ENCODE data around the gene THAP12.
"Not testable (repeated sequence)": the region's sequence is repeated elsewhere in the genome, so short reads cannot be mapped to it uniquely, and the experiment has no call there.

Gene THAP12, protein sequence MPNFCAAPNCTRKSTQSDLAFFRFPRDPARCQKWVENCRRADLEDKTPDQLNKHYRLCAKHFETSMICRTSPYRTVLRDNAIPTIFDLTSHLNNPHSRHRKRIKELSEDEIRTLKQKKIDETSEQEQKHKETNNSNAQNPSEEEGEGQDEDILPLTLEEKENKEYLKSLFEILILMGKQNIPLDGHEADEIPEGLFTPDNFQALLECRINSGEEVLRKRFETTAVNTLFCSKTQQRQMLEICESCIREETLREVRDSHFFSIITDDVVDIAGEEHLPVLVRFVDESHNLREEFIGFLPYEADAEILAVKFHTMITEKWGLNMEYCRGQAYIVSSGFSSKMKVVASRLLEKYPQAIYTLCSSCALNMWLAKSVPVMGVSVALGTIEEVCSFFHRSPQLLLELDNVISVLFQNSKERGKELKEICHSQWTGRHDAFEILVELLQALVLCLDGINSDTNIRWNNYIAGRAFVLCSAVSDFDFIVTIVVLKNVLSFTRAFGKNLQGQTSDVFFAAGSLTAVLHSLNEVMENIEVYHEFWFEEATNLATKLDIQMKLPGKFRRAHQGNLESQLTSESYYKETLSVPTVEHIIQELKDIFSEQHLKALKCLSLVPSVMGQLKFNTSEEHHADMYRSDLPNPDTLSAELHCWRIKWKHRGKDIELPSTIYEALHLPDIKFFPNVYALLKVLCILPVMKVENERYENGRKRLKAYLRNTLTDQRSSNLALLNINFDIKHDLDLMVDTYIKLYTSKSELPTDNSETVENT

DNA sequence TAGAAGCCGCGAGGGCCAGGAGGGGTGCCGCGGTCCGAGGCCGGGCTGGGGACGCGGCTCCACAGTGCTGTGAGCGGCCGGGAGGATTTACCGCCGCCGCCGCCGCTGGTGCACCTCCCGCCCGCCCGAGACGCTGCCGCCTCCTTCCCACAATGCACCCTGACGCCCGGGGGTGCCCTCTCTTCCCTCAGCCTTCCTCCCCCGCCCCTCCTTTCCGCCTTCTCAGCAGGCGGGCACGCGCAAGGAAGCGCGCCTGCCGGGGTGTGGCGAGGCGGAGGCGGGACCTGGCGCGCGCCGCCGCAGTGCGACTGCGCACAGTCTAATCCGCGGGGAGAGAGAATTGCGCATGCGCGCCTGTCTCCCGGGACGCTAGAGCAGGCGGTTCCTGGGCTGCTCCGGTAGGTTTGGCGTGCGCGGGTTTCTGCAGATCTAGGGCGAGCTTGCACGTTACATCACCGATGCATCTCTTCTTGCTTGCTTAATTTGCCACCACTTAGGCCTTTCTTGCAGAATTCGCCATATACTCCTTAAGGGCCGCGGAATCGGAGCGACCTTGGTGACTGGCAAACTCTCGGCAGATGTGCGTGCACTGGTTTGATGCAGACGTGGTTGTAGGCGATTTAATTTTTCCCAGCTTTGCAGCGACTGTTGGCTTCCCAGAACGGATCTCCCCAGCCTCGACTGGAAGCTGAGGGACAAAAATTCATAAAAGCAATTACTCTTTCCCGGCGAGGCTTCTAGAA lies at the start of gene THAP12, which contains the start of gene GVQW3:
Gene THAP12, minus strand, starts transcription at position 156 of the 743 bp plus-strand sequence. CDS start 296 bp downstream, outside the sequence.
Gene GVQW3, plus strand, starts transcription at position 347 of the 743 bp plus-strand sequence. CDS start 506 bp downstream, outside the sequence.
- DNase-seq: peak; percentile 96 to 97

DNA sequence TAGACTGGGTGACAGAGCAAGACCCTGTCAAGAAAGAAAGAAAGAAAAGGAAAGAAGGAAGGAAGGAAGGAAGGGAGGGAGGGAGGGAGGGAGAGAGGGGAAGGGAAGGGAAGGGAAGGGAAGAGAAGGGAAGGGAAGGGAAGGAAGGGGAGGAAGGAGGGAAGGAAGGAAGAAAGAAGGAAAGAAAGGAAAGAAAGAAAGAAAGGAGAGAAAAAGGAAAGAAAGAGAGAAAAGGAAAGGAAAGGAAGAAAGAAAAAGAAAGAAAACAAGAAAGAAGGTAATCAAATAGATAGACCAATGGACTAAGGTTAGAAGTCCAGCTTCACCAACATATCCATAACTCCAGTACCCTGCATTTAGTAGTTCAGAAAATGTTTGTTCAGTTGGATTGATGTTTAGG lies 45.7 kb upstream of the THAP12 start:
- DNase-seq: no peak

DNA sequence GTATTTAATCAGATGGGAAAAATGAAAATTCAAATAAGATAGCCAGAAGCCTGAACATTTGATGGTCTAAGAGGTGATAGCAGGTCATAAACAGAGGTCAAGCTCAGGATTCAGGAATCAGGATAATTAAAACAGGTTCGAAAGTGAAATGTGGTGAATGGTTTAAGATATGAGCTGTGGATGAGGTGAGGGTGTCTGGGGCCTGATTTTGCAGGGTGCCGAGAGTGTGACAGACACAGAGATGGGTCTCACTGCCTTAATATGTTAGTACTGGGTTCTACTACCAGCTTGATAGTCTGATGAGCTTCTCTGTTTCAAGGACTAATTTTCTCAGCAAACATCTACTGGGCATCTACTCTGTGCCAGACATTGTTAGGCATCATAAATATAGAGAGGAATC lies 44.0 kb upstream of the THAP12 start:
- no peak for DNase-seq

DNA sequence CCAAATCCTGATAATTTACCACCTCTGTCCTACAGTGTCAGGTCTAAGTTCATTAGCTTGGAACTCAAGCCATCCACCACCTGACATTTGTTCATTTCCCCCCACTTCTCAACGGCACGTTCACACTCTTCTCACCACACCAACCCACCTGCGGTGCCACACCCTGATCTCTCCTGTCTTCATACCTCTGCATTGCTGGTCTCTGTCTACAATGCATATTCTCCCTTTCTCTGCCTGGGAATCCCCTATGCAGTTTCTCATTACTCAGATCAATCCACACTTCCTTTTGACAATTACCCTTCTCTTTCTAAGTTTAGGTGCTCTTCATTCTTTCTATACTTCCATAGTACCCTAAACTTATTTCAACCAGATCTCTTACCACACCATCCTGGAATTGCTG lies 43.4 kb upstream of the THAP12 start:
- DNase-seq: no peak

DNA sequence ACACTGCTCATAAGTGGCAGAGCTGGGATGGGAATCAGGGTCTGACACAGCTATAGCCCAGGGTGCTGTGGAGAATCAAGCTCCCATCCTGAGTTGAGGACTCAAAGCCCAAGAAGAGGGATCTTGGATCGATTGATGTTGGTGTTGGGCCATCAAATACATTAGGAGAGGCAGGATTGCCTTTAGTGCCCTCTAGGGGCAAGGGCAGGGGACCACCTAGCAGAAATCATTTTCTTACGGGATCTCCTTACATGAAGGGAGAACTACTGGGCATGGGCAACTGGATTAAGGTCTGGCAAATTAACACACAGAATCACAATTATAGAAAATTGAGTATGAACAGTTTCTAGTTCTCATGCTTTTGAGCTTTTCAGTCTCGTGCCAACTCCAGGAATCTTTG lies 39.0 kb upstream of the THAP12 start:
- DNase-seq: no peak

DNA sequence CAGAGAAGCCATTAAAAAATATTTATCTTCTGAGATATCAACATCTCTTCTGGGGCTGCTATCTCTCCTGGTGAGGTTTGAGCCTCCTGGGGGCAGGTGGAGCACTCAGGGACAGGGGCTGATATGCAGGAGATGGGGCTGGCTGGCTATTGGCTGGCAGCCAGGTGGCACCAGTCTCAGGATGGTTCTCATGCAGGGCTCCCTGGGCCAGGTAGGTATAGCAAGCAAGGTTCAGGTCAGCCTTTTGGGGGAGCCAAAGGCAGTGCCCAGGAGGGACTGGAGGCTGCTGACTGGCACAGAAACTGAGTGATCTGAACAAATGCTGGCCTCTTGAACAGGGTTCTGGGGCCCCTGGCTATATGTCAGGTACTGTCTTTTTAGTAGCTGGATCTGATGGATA lies 34.1 kb upstream of the THAP12 start:
- DNase-seq: no peak

DNA sequence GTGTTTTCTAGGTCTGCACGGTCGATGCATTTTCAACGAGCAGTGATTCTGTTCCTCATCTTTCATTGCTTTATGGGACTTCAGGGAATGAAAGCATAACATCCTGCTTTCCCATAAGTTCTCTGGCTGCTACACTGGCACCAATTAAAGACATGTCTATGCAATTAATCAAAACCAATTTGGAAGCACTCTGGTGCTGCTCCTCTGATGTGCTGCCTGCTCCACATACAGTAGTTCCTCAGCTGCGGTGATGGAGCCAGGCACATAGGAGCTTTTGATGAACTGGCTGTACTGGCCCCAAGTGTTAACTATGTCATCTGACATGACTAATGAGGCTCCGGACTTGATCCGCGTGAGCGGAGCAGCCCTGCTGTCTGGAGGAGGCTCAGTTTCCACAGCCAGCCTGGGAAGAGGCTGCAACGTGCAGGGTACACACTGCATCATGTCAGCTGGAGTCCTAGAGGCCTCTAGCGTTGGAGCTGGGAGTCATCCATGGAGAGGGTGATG lies 30.0 kb upstream of the THAP12 start:
- no peak for DNase-seq

DNA sequence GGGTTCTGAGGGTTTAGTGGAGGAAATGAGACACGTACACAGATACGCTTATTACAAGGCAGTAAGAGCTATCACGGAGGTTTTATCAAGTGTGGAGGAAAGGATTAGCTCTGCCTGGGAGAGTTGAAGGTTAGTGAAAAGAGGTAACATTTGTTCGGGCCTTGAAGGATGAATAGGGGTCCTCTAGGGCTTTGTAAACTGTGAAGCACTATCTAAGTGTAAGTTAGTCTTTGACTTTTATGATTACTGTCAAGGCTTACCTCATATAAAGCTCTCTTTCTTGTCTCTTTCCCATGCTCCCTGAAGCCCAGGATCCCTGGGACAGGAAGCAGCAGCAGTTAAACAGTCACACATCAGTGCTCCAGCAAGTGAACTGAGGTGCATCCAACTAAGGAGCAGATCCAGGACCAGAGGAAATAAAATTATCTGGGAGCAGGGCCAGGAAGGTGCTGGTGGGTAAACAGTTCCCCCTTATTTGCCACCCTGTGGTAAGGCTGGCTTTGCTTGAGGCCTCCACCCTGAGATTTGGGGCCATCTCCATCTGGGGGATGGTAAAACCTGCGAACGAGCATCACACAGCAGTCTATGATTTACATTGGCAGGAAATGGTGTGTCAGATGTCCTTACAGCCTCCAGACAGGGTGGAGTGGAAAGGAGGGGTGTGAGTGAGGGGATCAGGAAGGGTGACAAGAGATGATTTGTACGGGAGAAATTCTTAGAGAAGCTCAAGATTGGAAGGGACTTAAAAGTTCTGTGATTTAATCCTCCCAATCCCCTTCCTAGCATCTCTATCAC lies 27.4 kb upstream of the THAP12 start:
- no peak for DNase-seq

DNA sequence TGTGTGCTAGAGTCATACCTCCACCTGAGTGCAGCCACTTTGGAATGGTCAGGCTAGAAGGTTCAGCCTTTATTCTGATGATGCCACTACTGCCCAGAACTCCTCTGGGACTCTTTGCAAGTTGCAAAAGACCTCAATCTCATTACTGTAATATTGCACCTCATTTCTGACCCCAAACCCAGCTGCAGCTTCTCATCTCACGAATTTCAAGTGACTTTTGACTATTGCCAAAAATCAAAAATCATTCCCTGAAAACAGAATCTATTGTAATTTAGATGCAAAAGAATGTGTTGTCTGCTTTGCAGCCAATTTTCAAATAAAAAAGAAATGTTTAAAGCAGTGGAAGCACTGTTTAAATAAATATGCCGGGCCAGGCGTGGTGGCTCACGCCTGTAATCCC lies 25.4 kb upstream of the THAP12 start:
- no peak for DNase-seq

DNA sequence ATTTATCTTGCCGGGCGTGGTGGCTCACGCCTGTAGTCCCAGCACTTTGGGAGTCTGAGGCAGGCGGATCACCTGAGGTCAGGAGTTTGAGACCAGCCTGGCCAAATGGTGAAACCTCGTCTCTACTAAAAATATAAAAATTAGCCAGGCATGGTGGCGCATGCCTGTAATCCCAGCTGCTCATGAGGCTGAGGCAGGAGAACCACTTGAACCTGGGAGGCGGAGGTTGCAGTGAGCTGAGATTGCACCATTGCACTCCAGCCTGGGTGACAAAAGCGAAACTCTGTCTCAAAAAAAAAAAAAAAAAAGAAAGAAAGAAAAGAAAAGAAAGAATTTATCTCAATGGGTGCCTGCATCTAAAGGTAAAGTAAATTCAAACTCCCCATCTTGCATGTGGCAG lies 20.6 kb upstream of the THAP12 start:
- DNase-seq: not testable (repeated sequence)

DNA sequence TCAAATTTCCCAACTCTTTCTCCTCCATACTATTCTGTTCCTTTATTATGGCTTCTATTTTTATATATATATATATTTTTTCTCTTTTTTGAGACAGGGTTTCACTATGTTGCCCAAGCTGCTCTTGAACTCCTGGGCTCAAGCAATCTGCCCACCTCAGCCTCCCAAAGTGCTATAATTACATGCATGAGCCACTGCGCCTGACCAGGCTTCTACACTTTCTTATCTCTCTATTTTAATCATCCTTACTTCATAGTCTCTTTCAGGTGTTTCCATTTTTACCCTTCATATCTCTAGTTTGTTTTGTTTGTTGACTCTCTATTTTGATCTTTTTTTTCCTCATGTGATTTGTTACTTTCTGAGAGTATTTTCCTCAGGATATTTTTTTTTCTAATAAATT lies 20.0 kb upstream of the THAP12 start:
- DNase-seq: no peak

DNA sequence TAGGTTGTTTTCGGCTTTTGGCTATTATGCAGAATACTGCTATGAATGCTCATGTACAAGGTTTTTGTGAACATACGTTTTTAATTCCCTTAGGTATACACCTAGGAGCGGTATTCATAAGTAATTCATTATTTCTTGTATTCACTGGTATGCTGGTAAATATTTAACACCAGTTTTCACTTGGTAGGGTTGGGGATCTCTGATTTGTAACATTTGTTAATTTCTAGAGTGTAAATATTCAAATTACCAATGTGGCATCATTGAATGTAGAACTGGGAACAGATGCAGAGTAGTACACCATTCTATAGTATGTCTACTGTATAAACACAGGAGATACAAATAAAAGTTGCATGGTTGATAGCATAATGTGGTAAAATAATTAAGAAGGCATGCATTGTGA lies 16.5 kb upstream of the THAP12 start:
- DNase-seq: no peak

DNA sequence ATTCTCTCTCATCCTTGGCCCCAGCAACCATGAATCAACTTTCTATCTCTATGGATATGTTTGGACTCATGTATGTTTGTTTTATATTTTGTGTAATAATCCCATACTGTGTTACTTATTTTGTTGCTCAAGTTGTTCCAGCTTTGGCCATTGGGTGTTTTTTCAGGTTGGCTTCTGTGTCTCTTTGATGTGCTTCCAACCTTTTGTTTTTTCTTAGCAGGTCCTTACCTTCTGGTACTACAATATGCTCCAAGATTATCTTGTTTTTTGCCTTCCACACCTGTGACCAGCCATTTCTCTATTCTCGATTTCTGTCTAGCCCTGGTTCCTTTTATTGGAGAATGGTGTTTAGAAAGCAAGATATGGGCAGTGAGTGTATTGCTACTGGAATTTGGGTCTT lies 14.4 kb upstream of the THAP12 start:
- no peak for DNase-seq

DNA sequence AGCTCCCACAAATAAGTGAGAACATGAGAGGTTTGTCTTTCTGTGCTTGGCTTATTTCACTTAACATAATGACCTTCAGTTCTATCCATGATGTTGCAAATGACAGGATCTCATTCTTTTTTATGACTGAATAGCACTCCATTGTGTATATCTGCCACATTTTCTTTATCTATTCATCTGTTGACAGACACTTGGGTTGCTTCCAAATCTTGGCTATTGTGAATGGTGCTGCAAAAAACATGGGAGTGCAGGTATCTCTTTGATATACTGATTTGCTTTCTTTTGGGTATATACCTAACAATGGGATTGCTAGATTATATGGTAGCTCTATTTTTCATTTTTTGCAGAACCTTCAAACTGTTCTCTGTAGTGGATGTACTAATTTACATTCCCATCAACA lies 13.5 kb upstream of the THAP12 start:
- no peak for DNase-seq

DNA sequence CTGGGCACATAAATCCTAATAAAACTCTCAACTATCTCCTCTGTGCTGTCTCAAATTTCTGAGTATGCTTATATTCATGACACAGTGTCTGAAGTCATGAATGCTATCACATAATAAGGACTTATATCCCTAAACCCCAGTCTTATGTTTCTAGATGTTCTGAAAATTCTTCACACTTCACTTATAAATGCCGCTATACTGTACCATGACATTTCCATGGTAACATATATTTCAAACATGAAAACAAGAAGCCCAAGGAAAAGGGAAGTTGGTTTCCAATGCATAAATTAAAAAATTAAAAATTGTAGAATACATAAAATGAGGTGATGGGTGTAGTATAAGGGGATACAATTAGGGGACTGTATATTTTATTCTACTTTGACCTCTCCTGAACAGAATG lies 11.9 kb upstream of the THAP12 start:
- DNase-seq: no peak

DNA sequence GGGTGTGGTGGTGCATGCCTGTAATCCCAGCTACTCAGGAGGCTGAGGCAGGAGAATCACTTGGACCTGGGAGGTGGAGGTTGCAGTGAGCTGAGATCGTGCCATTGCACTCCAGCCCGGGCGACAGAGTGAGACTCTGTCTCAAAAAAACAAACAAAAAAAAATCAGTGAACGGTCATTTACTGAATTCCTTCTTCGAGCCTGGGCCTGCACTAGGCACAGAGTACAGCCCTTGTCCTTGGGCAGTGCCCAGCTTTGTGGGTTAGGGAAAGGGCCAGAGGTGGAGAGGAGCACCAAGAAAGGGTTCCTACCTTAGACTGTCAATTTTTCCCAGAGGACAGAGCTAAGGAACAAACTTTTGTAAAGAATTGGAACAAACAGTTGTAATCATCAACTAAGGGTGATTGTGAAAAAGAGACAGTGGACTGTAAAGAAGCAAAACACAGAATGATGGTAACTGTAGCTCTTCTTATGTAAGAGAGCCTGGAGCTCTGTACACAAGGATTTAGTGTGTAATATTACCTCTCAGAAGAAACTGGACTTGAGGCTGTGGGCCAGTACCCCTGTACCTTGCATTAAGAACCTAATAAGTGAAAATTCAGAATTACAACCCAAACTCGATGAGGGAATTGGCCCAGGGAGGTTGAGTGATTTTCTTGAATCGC lies 11.0 kb upstream of the THAP12 start:
- DNase-seq: no peak

DNA sequence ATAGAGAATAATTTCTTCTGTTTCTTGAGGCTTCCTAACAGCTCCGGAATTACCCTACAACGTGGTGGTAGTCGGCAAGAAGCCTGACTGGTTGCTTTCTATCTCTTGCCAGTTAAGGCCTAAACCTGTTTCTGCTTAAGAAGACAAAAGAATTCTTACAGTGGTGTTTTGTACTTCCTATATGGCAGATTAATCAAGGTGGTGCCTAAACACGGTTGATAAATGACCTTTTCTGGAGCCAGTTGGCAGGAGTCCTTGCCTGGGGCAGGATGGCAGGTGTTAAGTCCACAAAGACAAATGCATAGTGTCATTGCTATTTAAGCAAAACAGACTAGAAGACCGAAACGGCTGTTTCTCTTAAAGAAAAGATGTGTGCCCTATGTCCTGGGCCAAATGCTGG lies 10.1 kb upstream of the THAP12 start:
- no peak for DNase-seq

DNA sequence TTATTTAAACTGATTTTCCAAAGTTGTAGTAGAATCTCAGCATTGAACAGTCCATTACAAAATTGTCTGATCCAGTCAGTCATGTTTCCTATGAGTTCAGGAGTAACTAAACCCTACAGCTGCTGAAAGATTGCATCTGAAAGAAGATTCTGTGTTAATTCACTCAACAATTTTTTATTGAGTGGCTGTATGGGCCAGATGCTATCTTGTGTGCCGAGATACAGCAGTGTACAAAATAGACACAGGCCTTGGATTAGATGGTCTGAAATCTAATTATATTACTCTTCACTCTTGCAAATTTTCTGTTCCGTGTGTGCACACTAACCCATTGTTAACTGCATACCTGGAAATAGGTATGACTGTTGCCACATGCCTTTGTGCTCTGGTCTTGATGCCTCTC lies 7.5 kb upstream of the THAP12 start:
- no peak for DNase-seq

DNA sequence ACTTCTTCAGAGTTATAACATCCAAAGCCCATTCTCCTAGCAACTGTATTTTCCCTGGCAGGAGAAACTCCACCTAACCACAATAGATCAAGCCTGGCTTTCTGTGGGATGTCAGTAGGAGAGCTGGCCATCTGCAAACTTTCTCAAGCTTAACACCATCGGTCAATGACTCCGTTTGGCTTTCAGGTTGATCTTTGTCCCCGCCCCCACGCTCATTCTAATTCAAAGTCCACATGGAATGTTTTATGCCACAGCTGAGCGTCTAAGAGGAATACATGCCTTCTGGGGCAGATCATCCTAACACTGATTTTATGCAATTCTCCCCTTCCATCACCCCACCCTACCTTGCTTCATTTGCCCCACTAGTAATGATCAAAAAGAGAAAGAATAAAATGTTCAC lies 5.0 kb upstream of the THAP12 start:
- no peak for DNase-seq

DNA sequence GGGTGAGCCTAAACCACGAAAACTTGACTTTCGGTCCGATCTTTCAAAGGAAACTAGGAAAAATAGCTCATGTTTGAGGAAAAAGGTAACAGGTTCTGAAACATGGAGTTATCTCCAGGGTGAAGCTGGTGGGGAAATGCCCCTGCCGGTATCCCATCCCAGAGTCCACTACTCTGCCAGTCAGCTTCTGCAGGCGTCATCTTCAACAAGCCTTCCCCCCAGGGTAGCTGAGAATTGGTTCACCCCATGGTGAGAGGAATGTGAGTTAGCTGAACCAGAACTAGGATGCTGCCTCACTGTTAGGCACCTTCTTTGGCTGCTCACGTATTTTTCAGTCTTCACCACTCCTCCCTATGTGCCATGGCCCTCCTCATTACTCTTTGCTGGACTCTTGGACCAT lies 1.3 kb upstream of the THAP12 start:
- no peak for DNase-seq

DNA sequence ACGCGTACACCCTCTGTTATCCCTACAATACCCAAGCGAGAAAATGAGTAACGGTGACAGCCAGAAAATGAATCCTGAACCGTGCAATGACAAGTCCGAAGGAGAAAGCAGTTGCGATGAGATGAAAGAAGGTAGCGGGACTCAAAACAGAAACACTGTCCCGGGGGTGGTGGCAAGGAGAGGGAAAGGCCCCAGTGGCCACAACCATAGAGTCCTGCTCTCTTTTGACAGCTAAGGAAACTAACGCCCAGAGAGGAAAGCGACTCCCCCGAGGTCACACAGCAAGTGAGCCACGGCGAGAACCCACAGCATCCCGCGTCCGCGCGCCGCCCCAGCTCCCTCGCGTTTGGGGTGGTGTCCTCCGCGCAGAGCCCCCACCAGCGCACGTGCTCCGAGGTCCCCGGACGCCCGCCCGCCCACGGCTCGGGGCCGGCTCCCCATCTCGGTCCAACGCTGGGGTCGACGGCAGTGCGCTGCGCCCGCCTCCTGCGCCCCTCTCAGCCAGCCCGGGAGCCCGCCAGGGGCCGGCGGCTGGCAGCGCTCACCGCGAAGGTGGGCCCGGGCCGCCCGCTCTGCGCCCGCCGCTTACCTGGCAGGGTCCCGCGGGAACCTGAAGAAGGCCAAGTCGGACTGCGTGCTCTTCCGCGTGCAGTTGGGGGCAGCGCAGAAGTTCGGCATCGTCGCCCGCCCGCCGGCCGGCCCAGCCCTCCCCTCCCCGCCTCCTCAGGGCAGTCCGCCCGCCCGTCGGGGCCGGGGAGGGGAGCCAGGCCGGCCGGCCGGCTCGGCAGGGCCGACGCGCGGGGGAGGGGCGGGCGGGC lies 564 bp downstream of the THAP12 start:
- DNase-seq: peak; percentile 34 to 52

Data from activated CD4-positive, alpha-beta T cell treated with anti-CD3 and anti-CD28 coated beads for 4 hours (primary cell).